Neural cell (in vitro differentiated cells): ENCODE measurements around the gene ZNF775.

ENCODE experiments used
- CTCF ChIP-seq: fragments of 450-650 bp; IDR thresholded peaks from 2 replicates; pipeline ENCODE4 v1.5.1; 2014; ENCODE audit warnings: antibody characterized with exemption, mild to moderate bottlenecking, moderate library complexity; ENCODE audit not compliant: poor library complexity, severe bottlenecking
- EP300 ChIP-seq: fragments of 450-650 bp; conservative IDR thresholded peaks from 2 replicates; pipeline ENCODE4 v1.6.1; 2014; ENCODE audit warnings: antibody characterized with exemption, mild to moderate bottlenecking, moderate library complexity; ENCODE audit not compliant: poor library complexity, severe bottlenecking
- EZH2 ChIP-seq: fragments of 200-600, 300-800 bp; shearing (Covaris generic), sonication (generic); IDR thresholded peaks from 2 replicates; pipeline ENCODE4 v1.6.1; 2014; ENCODE audit warnings: antibody characterized with exemption, low read length, borderline replicate concordance, mild to moderate bottlenecking; ENCODE audit not compliant: insufficient read depth, poor library complexity, severe bottlenecking
- POLR2AphosphoS5 ChIP-seq: IDR thresholded peaks from 2 replicates; pipeline ENCODE4 v1.6.1; 2012
- RAD21 ChIP-seq: fragments of 450-650 bp; conservative IDR thresholded peaks from 2 replicates; pipeline ENCODE4 v1.6.1; 2014; ENCODE audit warnings: antibody characterized with exemption, mild to moderate bottlenecking, moderate library complexity
- TAF1 ChIP-seq: IDR thresholded peaks from 2 replicates; pipeline ENCODE4 v1.6.1; 2012; ENCODE audit warnings: low read depth
- TF ChIP-seq, protein P1 (sequence below): IDR thresholded peaks from 2 replicates; pipeline ENCODE4 v1.6.1; 2012; ENCODE audit warnings: borderline replicate concordance

DNA sequence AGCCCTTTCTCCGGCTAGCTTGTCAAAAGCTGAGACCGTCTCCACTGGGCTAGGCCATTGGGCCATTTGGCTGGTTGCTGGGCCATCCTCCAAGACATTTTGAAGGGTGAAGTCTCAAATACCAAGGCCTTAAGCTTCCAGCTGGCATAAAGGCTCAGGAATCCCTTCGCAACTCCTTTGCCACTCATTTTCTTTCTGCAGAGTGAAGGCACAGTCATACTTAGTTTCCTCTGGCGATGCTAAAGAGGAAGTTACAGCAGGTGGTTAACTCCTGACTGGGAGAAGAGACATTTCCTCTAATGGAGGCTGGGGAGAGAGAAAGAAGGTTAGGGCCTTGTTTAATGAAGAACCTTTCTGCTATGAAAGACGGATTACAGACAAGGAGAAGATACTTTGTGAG is 15.3 kb upstream of the ZNF775 start:
- TF ChIP-seq, protein P1, sequence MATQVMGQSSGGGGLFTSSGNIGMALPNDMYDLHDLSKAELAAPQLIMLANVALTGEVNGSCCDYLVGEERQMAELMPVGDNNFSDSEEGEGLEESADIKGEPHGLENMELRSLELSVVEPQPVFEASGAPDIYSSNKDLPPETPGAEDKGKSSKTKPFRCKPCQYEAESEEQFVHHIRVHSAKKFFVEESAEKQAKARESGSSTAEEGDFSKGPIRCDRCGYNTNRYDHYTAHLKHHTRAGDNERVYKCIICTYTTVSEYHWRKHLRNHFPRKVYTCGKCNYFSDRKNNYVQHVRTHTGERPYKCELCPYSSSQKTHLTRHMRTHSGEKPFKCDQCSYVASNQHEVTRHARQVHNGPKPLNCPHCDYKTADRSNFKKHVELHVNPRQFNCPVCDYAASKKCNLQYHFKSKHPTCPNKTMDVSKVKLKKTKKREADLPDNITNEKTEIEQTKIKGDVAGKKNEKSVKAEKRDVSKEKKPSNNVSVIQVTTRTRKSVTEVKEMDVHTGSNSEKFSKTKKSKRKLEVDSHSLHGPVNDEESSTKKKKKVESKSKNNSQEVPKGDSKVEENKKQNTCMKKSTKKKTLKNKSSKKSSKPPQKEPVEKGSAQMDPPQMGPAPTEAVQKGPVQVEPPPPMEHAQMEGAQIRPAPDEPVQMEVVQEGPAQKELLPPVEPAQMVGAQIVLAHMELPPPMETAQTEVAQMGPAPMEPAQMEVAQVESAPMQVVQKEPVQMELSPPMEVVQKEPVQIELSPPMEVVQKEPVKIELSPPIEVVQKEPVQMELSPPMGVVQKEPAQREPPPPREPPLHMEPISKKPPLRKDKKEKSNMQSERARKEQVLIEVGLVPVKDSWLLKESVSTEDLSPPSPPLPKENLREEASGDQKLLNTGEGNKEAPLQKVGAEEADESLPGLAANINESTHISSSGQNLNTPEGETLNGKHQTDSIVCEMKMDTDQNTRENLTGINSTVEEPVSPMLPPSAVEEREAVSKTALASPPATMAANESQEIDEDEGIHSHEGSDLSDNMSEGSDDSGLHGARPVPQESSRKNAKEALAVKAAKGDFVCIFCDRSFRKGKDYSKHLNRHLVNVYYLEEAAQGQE, result no peak
- TF ChIP-seq CTCF (no peak), RAD21 (no peak), POLR2AphosphoS5 (no peak), TAF1 (no peak), EZH2 (no peak), EP300 (no peak)
